HG02763 (cell line): ENCODE measurements around the gene CADM4.

Experiments used
- ATAC-seq: cut with Tn5 transposase; IDR thresholded peaks from one replicate; pipeline ENCODE4 v1.9.1; 2021; ENCODE audit warnings: mild to moderate bottlenecking, moderate library complexity; ENCODE audit not compliant: unreplicated experiment

Gene CADM4

GRCh38 chr19:43634872-43635560 lies 4.6 kb downstream of the CADM4 start:
- ATAC-seq, result no peak

- no peak for ATAC-seq
Measured at GRCh38 chr19:43634506-43634871, 5.2 kb downstream of the CADM4 start.

GRCh38 chr19:43634068-43634467 lies 5.6 kb downstream of the CADM4 start:
- no peak for ATAC-seq

- ATAC-seq, result no peak
Measured at GRCh38 chr19:43633520-43633919, 6.1 kb downstream of the CADM4 start.

GRCh38 chr19:43631491-43631890 lies 8.2 kb downstream of the CADM4 start:
- no peak for ATAC-seq

- no peak for ATAC-seq
Measured at GRCh38 chr19:43628646-43629326, 10.9 kb downstream of the CADM4 start.

GRCh38 chr19:43626838-43627237 lies 12.8 kb downstream of the CADM4 start:
- no peak for ATAC-seq

- no peak for ATAC-seq
Measured at GRCh38 chr19:43625918-43626579, 13.6 kb downstream of the CADM4 start.

GRCh38 chr19:43624933-43625332 lies 14.7 kb downstream of the CADM4 start:
- ATAC-seq, result no peak

GRCh38 chr19:43623889-43624670 lies 15.6 kb downstream of the CADM4 start:
- no peak for ATAC-seq

- no peak for ATAC-seq
Measured at GRCh38 chr19:43622956-43623355, 16.7 kb downstream of the CADM4 start.

GRCh38 chr19:43622070-43622469 lies 17.6 kb downstream of the CADM4 start:
- no peak for ATAC-seq

GRCh38 chr19:43620061-43621001 lies 19.3 kb downstream of the CADM4 start:
- no peak for ATAC-seq

- ATAC-seq, result peak; percentile 78
Measured at GRCh38 chr19:43619262-43620060, 20.2 kb downstream of the CADM4 start, which contains the start of gene ZNF428. Gene ZNF428 (minus strand): TSS chr19:43619629. CDS start chr19:43614304, 5,325 bp downstream.

- ATAC-seq, result peak; percentile 9
Measured at GRCh38 chr19:43618921-43619261, 20.8 kb downstream of the CADM4 start.

GRCh38 chr19:43616954-43617353 lies 22.7 kb downstream of the CADM4 start:
- ATAC-seq, result no peak

- no peak for ATAC-seq
Measured at GRCh38 chr19:43616306-43616705, 23.3 kb downstream of the CADM4 start.

GRCh38 chr19:43612374-43612773 lies 27.3 kb downstream of the CADM4 start:
- ATAC-seq, result no peak

- no peak for ATAC-seq
Measured at GRCh38 chr19:43611788-43612187, 27.9 kb downstream of the CADM4 start, which contains the start of gene SRRM5. Gene SRRM5 (plus strand): TSS chr19:43612088. CDS start chr19:43612122, 34 bp downstream.
